Loucy (cell line): ENCODE measurements around the gene PLXNA4.

Experiments used
- H2AFZ ChIP-seq: fragments of 200-600 bp; sonication (generic); 2 replicates; pipeline ENCODE4 v1.6.0; 2016; ENCODE audit warnings: antibody characterized with exemption, mild to moderate bottlenecking, low read length, moderate library complexity
- H3F3A ChIP-seq: fragments of 200-600 bp; 2 replicates; pipeline ENCODE4 v1.6.0; 2016; ENCODE audit warnings: antibody characterized with exemption, low read depth, mild to moderate bottlenecking
- H3K27me3 ChIP-seq: fragments of 200-600 bp; sonication (generic); 2 replicates; pipeline ENCODE4 v1.6.1; 2014; ENCODE audit warnings: low read length, mild to moderate bottlenecking; ENCODE audit not compliant: insufficient read depth, poor library complexity, severe bottlenecking
- H3K36me3 ChIP-seq: fragments of 200-600 bp; sonication (generic); 2 replicates; pipeline ENCODE4 v1.6.1; 2016; ENCODE audit warnings: low read length; ENCODE audit not compliant: insufficient read depth
- H3K4me1 ChIP-seq: fragments of 200-600 bp; sonication (generic); 2 replicates; pipeline ENCODE4 v1.5.1; 2014; ENCODE audit warnings: low read length, mild to moderate bottlenecking; ENCODE audit not compliant: insufficient read depth, poor library complexity, severe bottlenecking
- H3K4me2 ChIP-seq: fragments of 200-600 bp; sonication (generic); 2 replicates; pipeline ENCODE4 v1.6.0; 2014; ENCODE audit warnings: antibody characterized with exemption, low read length, low read depth, mild to moderate bottlenecking; ENCODE audit not compliant: poor library complexity, severe bottlenecking
- H3K4me3 ChIP-seq: fragments of 200-600 bp; sonication (generic); 2 replicates; pipeline ENCODE4 v1.5.1; 2014; ENCODE audit warnings: low read length, mild to moderate bottlenecking, mixed read lengths; ENCODE audit not compliant: poor library complexity, severe bottlenecking
- H3K79me2 ChIP-seq: fragments of 200-600 bp; sonication (generic); 2 replicates; pipeline ENCODE4 v1.6.1; 2014; ENCODE audit warnings: low read length; ENCODE audit not compliant: insufficient read depth
- H3K9ac ChIP-seq: fragments of 200-600 bp; sonication (generic); 2 replicates; pipeline ENCODE4 v1.6.0; 2014; ENCODE audit warnings: mild to moderate bottlenecking, low read depth, low read length, moderate library complexity; ENCODE audit not compliant: poor library complexity, severe bottlenecking
- H3K9me2 ChIP-seq: fragments of 200-600 bp; sonication (generic); replicated peaks from 2 replicates; pipeline ENCODE4 v1.6.1; 2016; ENCODE audit warnings: low read depth, low read length, mixed read lengths
- H3K9me3 ChIP-seq: fragments of 200-600 bp; sonication (generic); 2 replicates; pipeline ENCODE4 v1.6.1; 2014; ENCODE audit warnings: mild to moderate bottlenecking, antibody characterized with exemption, low read length, low read depth; ENCODE audit not compliant: insufficient read depth
- H4K20me1 ChIP-seq: fragments of 200-600 bp; sonication (generic); 2 replicates; pipeline ENCODE4 v1.6.0; 2014; ENCODE audit warnings: antibody characterized with exemption, low read length, mild to moderate bottlenecking; ENCODE audit not compliant: insufficient read depth, poor library complexity, severe bottlenecking
- CTCF ChIP-seq: fragments of 200-600 bp; sonication (generic); conservative IDR thresholded peaks from 2 replicates; pipeline ENCODE4 v1.5.1; 2014; ENCODE audit warnings: mild to moderate bottlenecking, antibody characterized with exemption, low read length
- EZH2phosphoT487 ChIP-seq: fragments of 200-600 bp; IDR thresholded peaks from 2 replicates; pipeline ENCODE4 v1.6.1; 2018; ENCODE audit warnings: antibody characterized with exemption, mild to moderate bottlenecking, moderate library complexity, borderline replicate concordance

The PLXNA4 gene

GRCh38 chr7:132098327-132098726 is 477.9 kb downstream of the PLXNA4 start:
- H3K36me3 ChIP-seq, result no peaks in the 10 kb centered on the region
- no peak for TF ChIP-seq EZH2phosphoT487
- no peak for TF ChIP-seq CTCF
- no peaks in the 10 kb centered on the region for H3K79me2 ChIP-seq
- no peaks in the 10 kb centered on the region for H3K4me1 ChIP-seq
- H3F3A ChIP-seq, result no peaks in the 10 kb centered on the region
- no peaks in the 10 kb centered on the region for H3K9me2 ChIP-seq
- H3K4me2 ChIP-seq, result no peak overlapping the region
- no peak overlapping the region for H3K9ac ChIP-seq
- H3K27me3 ChIP-seq, result no peaks in the 10 kb centered on the region
- no peaks in the 10 kb centered on the region for H3K9me3 ChIP-seq
- no peaks in the 10 kb centered on the region for H4K20me1 ChIP-seq
- no peak overlapping the region for H2AFZ ChIP-seq
- no peak overlapping the region for H3K4me3 ChIP-seq

- Histone ChIP-seq H3K4me1 (no peaks in the 10 kb centered on the region), H3K27me3 (no peaks in the 10 kb centered on the region), H3K4me2 (no peak overlapping the region), H2AFZ (no peak overlapping the region), H3K9me3 (no peaks in the 10 kb centered on the region), H3K9ac (no peak overlapping the region), H3K9me2 (no peaks in the 10 kb centered on the region), H3K79me2 (no peaks in the 10 kb centered on the region), H4K20me1 (no peaks in the 10 kb centered on the region), H3K4me3 (no peak overlapping the region), H3K36me3 (no peaks in the 10 kb centered on the region), H3F3A (no peaks in the 10 kb centered on the region)
- TF ChIP-seq EZH2phosphoT487 (no peak), CTCF (no peak)
These were observed 478.6 kb downstream of the PLXNA4 start for GRCh38 chr7:132097550-132098134.

- Histone ChIP-seq H3K36me3 (no peaks in the 10 kb centered on the region), H4K20me1 (no peaks in the 10 kb centered on the region), H3K4me3 (no peak overlapping the region), H3K79me2 (no peaks in the 10 kb centered on the region), H3K4me1 (no peaks in the 10 kb centered on the region), H3K4me2 (no peak overlapping the region), H3K9me3 (no peaks in the 10 kb centered on the region), H3F3A (no peaks in the 10 kb centered on the region), H2AFZ (no peak overlapping the region), H3K27me3 (no peaks in the 10 kb centered on the region), H3K9ac (no peak overlapping the region), H3K9me2 (no peaks in the 10 kb centered on the region)
- TF ChIP-seq EZH2phosphoT487 (no peak), CTCF (no peak)
These were observed 481.0 kb downstream of the PLXNA4 start for GRCh38 chr7:132095111-132095765.
